Karpas-422 (cell line): ENCODE data around the gene EPHA3. TPM values are rescaled to one million over a fixed set of nuclear protein-coding genes. Genes with fewer than 3 reads are reported as not detected.

Source experiments
- DNase-seq: peaks from one replicate; pipeline ENCODE4 v3.0.0-alpha.2; 2015
- H2AFZ ChIP-seq: fragments of 200-600 bp; sonication (generic); 2 replicates; pipeline ENCODE4 v1.6.1; 2014; ENCODE audit warnings: antibody characterized with exemption, low read length, mixed read lengths
- H3K27ac ChIP-seq: fragments of 200-600 bp; sonication (generic); 2 replicates; pipeline ENCODE4 v1.5.1; 2014; ENCODE audit warnings: mild to moderate bottlenecking, low read length, moderate library complexity
- H3K27me3 ChIP-seq: fragments of 200-600 bp; sonication (generic); 2 replicates; pipeline ENCODE4 v1.6.1; 2014; ENCODE audit warnings: low read length, mixed read lengths
- H3K36me3 ChIP-seq: fragments of 200-600 bp; sonication (generic); 2 replicates; pipeline ENCODE4 v1.6.1; 2014; ENCODE audit warnings: low read length, mixed read lengths; ENCODE audit not compliant: insufficient read depth
- H3K4me1 ChIP-seq: fragments of 200-600 bp; sonication (generic); 2 replicates; pipeline ENCODE4 v1.6.1; 2014; ENCODE audit warnings: mild to moderate bottlenecking, low read length, mixed read lengths
- H3K4me2 ChIP-seq: fragments of 200-600 bp; sonication (generic); 2 replicates; pipeline ENCODE4 v1.6.1; 2014; ENCODE audit warnings: low read length, low read depth, mild to moderate bottlenecking; ENCODE audit not compliant: poor library complexity, severe bottlenecking
- H3K4me3 ChIP-seq: fragments of 200-600 bp; sonication (generic); 2 replicates; pipeline ENCODE4 v1.5.1; 2014; ENCODE audit warnings: mild to moderate bottlenecking, antibody characterized with exemption, low read length, mixed read lengths
- H3K79me2 ChIP-seq: fragments of 200-600 bp; sonication (generic); 2 replicates; pipeline ENCODE4 v1.6.1; 2014; ENCODE audit warnings: mild to moderate bottlenecking, low read length, mixed read lengths
- H3K9ac ChIP-seq: fragments of 200-600 bp; sonication (generic); 2 replicates; pipeline ENCODE4 v1.6.0; 2014; ENCODE audit warnings: low read length
- H3K9me2 ChIP-seq: fragments of 200-600 bp; sonication (generic), shearing (Covaris generic); replicated peaks from 2 replicates; pipeline ENCODE4 v1.6.0; 2014; ENCODE audit warnings: mild to moderate bottlenecking, low read length, moderate library complexity; ENCODE audit not compliant: insufficient read depth
- H3K9me3 ChIP-seq: fragments of 300-700, 200-600 bp; sonication (generic); 2 replicates; pipeline ENCODE4 v1.6.1; 2014; ENCODE audit warnings: low read length, mixed read lengths
- H4K20me1 ChIP-seq: fragments of 200-600 bp; sonication (generic); 2 replicates; pipeline ENCODE4 v1.6.1; 2014; ENCODE audit warnings: mild to moderate bottlenecking, antibody characterized with exemption, low read length, low read depth; ENCODE audit not compliant: insufficient read depth
- total RNA-seq: library from RNA; depleted of rRNA; stranded (reverse); fragments of >200 nt; shearing (Covaris generic); gene quantifications from 2 replicates; pipeline ENCODE4 v1.2.3, GENCODE V29; 2014; ENCODE audit warnings: low replicate concordance

The EPHA3 gene
- total RNA-seq, 1 experiment from 2014 or later, result not detected

DNA sequence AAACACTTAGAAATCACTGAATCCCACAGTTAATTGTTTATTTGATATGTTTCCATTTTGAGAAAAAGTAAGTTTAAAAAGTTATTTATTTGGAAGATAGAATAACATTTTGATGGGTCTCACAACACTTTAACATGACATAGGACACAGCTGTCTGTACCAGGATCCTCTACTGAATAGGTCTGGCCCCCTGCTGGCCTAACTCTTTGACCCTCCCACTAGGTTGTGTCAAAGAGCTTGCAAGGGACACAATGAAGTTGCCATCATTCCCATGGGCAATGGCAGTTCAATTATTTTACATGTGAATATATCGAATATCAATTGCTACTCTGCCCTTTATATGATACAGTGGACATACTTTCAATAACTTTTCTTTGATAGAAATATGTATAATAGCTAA, 138.9 kb downstream of the EPHA3 start:
- DNase-seq, result no peak
- no peak overlapping the region for H3K4me2 ChIP-seq
- no peaks in the 10 kb centered on the region for H3K27me3 ChIP-seq
- no peak overlapping the region for H3K9ac ChIP-seq
- no peak overlapping the region for H3K4me3 ChIP-seq
- no peaks in the 10 kb centered on the region for H3K36me3 ChIP-seq
- H3K79me2 ChIP-seq, result no peaks in the 10 kb centered on the region
- no peak overlapping the region for H2AFZ ChIP-seq
- H4K20me1 ChIP-seq, result no peaks in the 10 kb centered on the region
- no peaks in the 10 kb centered on the region for H3K9me2 ChIP-seq
- no peak overlapping the region for H3K27ac ChIP-seq
- no peaks in the 10 kb centered on the region for H3K4me1 ChIP-seq
- peaks cover 15% of the 10 kb centered on the region for H3K9me3 ChIP-seq

GRCh38 chr3:89250742-89251141, 143.3 kb downstream of the EPHA3 start:
- Histone ChIP-seq H3K9me2 (no peaks in the 10 kb centered on the region), H3K27me3 (no peaks in the 10 kb centered on the region), H3K9ac (no peak overlapping the region), H3K4me3 (no peak overlapping the region), H3K9me3 (peaks cover 21% of the 10 kb centered on the region), H3K36me3 (no peaks in the 10 kb centered on the region), H3K4me1 (no peaks in the 10 kb centered on the region), H3K4me2 (no peak overlapping the region), H2AFZ (no peak overlapping the region), H4K20me1 (no peaks in the 10 kb centered on the region), H3K79me2 (no peaks in the 10 kb centered on the region), H3K27ac (no peak overlapping the region)
- no peak for DNase-seq

DNA sequence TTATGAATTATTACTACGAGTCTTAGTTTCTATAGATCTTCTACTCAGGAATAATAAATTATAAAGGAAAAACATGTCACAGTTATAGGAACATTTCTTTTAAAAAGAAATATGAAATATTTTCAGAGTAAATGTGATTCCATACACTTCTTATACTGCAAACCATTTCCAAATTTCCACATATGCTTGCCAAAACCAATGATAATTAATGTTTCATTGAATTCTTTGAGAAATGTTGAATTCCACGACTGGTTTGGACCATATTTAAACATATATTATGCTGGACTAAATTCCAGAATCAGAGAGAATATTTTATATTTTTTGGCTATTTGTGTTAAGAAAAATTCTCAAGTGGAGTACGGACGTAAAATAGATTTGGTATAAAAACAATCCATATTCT, 144.6 kb downstream of the EPHA3 start:
- no peak overlapping the region for H3K27ac ChIP-seq
- DNase-seq, result no peak

DNA sequence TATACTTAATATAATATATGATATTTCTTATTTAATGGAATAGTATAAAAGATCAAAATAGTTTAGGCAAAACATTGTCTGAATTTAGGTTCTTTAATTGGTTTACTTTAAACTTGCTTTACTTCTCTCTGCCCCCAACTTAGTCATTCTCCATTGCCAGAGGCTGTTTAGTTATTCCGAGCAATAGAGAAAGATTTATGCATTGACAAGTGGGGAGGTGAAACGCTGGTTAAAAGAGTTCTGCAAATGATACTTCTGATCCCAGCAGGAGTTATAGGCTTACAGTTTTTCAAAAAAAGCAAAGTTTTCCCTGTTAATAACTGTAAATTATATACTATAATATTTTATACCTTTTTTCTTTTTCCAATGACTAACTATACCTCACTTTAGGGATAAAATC, 145.4 kb downstream of the EPHA3 start:
- Histone ChIP-seq H3K4me3 (no peak overlapping the region), H3K79me2 (no peaks in the 10 kb centered on the region), H3K9me3 (peaks cover 27% of the 10 kb centered on the region), H3K9ac (no peak overlapping the region), H2AFZ (no peak overlapping the region), H3K36me3 (no peaks in the 10 kb centered on the region), H3K4me1 (no peaks in the 10 kb centered on the region), H3K27me3 (no peaks in the 10 kb centered on the region), H3K4me2 (no peak overlapping the region), H3K27ac (no peak overlapping the region), H3K9me2 (no peaks in the 10 kb centered on the region), H4K20me1 (no peaks in the 10 kb centered on the region)
- no peak for DNase-seq

More for the DNA sequence above, 144.6 kb downstream of the EPHA3 start:
- H3K4me3 ChIP-seq, result no peak overlapping the region
- H3K9me2 ChIP-seq, result no peaks in the 10 kb centered on the region
- H4K20me1 ChIP-seq, result no peaks in the 10 kb centered on the region
- no peak overlapping the region for H2AFZ ChIP-seq
- no peaks in the 10 kb centered on the region for H3K79me2 ChIP-seq
- no peaks in the 10 kb centered on the region for H3K27me3 ChIP-seq
- H3K9ac ChIP-seq, result no peak overlapping the region
- peaks cover 26% of the 10 kb centered on the region for H3K9me3 ChIP-seq
- H3K4me1 ChIP-seq, result no peaks in the 10 kb centered on the region
- no peak overlapping the region for H3K4me2 ChIP-seq
- no peaks in the 10 kb centered on the region for H3K36me3 ChIP-seq

GRCh38 chr3:89256395-89256794, 149.0 kb downstream of the EPHA3 start:
- no peak for DNase-seq
- H2AFZ ChIP-seq, result no peak overlapping the region
- no peak overlapping the region for H3K27ac ChIP-seq
- H4K20me1 ChIP-seq, result no peaks in the 10 kb centered on the region
- no peak overlapping the region for H3K4me3 ChIP-seq
- H3K4me2 ChIP-seq, result no peak overlapping the region
- no peaks in the 10 kb centered on the region for H3K9me2 ChIP-seq
- H3K79me2 ChIP-seq, result no peaks in the 10 kb centered on the region
- no peaks in the 10 kb centered on the region for H3K27me3 ChIP-seq
- no peaks in the 10 kb centered on the region for H3K4me1 ChIP-seq
- H3K9ac ChIP-seq, result no peak overlapping the region
- peaks cover 12% of the 10 kb centered on the region for H3K9me3 ChIP-seq
- H3K36me3 ChIP-seq, result no peaks in the 10 kb centered on the region

DNA sequence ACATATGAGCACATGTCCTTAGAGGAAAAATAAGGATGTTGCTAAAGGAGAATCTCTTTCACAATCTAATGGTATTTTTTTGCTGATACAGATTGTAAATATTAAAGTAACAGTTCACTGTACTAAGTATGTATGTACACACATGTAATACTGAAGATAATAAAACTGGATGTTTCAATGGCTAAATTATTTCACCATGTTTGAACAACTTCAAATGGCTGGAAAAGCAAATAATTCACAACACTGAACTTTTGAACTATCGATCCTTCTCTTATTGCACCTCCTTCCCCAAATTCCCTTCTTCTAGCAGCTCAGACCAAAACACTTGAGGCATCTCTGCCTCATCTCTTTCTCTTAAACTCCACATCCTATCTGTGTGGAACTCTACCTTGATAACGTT, 149.5 kb downstream of the EPHA3 start:
- H2AFZ ChIP-seq, result no peak overlapping the region
- H3K27ac ChIP-seq, result no peak overlapping the region
- no peaks in the 10 kb centered on the region for H3K27me3 ChIP-seq
- H3K9me2 ChIP-seq, result no peaks in the 10 kb centered on the region
- H3K9me3 ChIP-seq, result peaks cover 12% of the 10 kb centered on the region
- H3K4me2 ChIP-seq, result no peak overlapping the region
- no peaks in the 10 kb centered on the region for H3K79me2 ChIP-seq
- no peaks in the 10 kb centered on the region for H4K20me1 ChIP-seq
- no peaks in the 10 kb centered on the region for H3K36me3 ChIP-seq
- no peak for DNase-seq
- H3K4me3 ChIP-seq, result no peak overlapping the region
- H3K9ac ChIP-seq, result no peak overlapping the region
- no peaks in the 10 kb centered on the region for H3K4me1 ChIP-seq

DNA sequence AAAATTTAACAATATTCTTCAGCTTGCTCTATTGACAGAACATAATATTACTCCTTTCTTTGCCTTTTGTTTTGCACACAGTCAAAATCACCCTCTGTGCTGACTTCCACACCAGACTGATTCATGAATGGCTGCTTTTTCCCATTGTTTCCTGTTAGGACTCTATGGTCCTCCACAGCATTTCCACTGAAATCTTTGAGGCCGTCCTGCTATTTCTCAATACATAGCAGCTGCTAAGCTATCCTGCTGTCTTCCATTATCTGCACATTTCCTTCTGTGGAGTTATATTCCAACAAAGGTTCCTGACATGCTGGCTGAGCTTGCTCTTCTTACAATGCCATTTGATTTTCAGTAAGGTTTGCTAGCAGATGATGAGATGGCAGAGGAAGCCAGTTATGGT, 153.3 kb downstream of the EPHA3 start:
- no peak overlapping the region for H3K4me3 ChIP-seq
- peaks cover 9% of the 10 kb centered on the region for H3K9me3 ChIP-seq
- no peak overlapping the region for H3K9ac ChIP-seq
- H4K20me1 ChIP-seq, result no peaks in the 10 kb centered on the region
- no peaks in the 10 kb centered on the region for H3K27me3 ChIP-seq
- no peak overlapping the region for H2AFZ ChIP-seq
- no peak overlapping the region for H3K4me2 ChIP-seq
- DNase-seq, result no peak
- H3K27ac ChIP-seq, result no peak overlapping the region
- no peaks in the 10 kb centered on the region for H3K79me2 ChIP-seq
- no peaks in the 10 kb centered on the region for H3K36me3 ChIP-seq
- H3K9me2 ChIP-seq, result no peaks in the 10 kb centered on the region
- no peaks in the 10 kb centered on the region for H3K4me1 ChIP-seq

DNA sequence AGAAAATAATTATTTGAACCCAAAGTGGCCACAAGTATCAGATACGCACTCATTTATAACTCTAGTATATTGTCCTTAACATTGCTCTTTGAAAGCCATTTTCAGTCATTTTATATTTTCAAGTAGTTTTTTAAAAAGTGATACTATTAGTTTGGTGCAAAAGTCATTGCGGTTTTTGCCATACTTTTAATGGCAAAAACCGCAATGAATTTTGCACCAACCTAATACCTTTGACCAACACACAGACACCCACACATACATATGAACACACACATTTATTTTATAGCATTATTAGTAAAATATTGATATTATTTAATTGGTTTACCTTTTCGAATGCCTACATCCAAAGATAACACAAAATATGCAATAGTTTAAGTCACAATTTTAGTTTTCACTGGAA, 154.3 kb downstream of the EPHA3 start:
- no peak overlapping the region for H3K9ac ChIP-seq
- no peaks in the 10 kb centered on the region for H3K79me2 ChIP-seq
- H4K20me1 ChIP-seq, result no peaks in the 10 kb centered on the region
- H3K36me3 ChIP-seq, result no peaks in the 10 kb centered on the region
- no peak overlapping the region for H3K4me2 ChIP-seq
- H2AFZ ChIP-seq, result no peak overlapping the region
- no peak for DNase-seq
- H3K9me3 ChIP-seq, result peaks cover 8% of the 10 kb centered on the region
- H3K4me3 ChIP-seq, result no peak overlapping the region
- no peaks in the 10 kb centered on the region for H3K27me3 ChIP-seq
- no peak overlapping the region for H3K27ac ChIP-seq
- H3K4me1 ChIP-seq, result no peaks in the 10 kb centered on the region
- no peaks in the 10 kb centered on the region for H3K9me2 ChIP-seq
